HepG2 (cell line): Measurements from ENCODE around the gene TCERG1L. TPM values are rescaled to one million over a fixed set of nuclear protein-coding genes. Genes with fewer than 3 reads are reported as not detected.

Experiments
- ATAC-seq: fragments of 200-7000 bp; cut with Tn5 transposase; 3 replicates; pipeline ENCODE4 v1.9.1; 2020; ENCODE audit warnings: mild to moderate bottlenecking, moderate library complexity
- BruUV-seq: library from RNA; stranded (reverse); fragments of 400-500 nt; replicated peaks from 2 replicates; lab custom pipeline; 2021; lab: Mats Ljungman, UMichigan
- CTCF ChIA-PET: fragments of 300-600 bp; formaldehyde crosslinking; extraction: SDS; loops from one replicate; lab custom pipeline; 2021; ENCODE audit warnings: low total read pairs, inconsistent platforms, low intra/inter-chr PET ratio; lab: Yijun Ruan, JAX
- POLR2A ChIA-PET: fragments of 350-600 bp; sonication (Branson Sonifier 250); formaldehyde crosslinking; loops from one replicate; lab custom pipeline; 2020; ENCODE audit warnings: antibody characterized with exemption, inconsistent platforms; lab: Yijun Ruan, JAX
- DNase-seq: peaks from one replicate; pipeline ENCODE4 v3.0.0-alpha.2; 2015; ENCODE audit warnings: low spot score
- FAIRE-seq: peaks from 3 replicates; lab custom pipeline; 2011; peaks lifted over from hg19 to GRCh38; lab: Jason Lieb, UNC
- H2AFZ ChIP-seq: one replicate; pipeline ENCODE4 v1.6.1; 2011; ENCODE audit warnings: low read length, inconsistent platforms
- H3K27ac ChIP-seq: fragments of 300-600 bp; 3 replicates; pipeline ENCODE4 v1.8.0; 2011; ENCODE audit warnings: mixed run types, mild to moderate bottlenecking, mixed read lengths, low read length, inconsistent platforms; ENCODE audit not compliant: insufficient read depth; ENCODE audit errors: extremely low read length
- H3K27me3 ChIP-seq, 2 experiments: fragments of 200-600 bp in 1 of 2; 2 replicates in 1 of 2; 3 replicates in 1 of 2; pipeline versions ENCODE4 v1.6.0 to v1.8.0; 2011; ENCODE audit warnings: low read length in 2 of 2, mild to moderate bottlenecking in 2 of 2, moderate library complexity in 2 of 2, inconsistent platforms in 1 of 2; ENCODE audit not compliant: insufficient read depth in 2 of 2, control insufficient read depth in 1 of 2
- H3K36me3 ChIP-seq, 2 experiments: fragments of 200-600 bp in 1 of 2; replicated peaks in 1 of 2; 2 replicates in 1 of 2; 3 replicates in 1 of 2; pipeline versions ENCODE4 v1.5.1 to v1.8.0; 2011; ENCODE audit warnings: low read length in 2 of 2, inconsistent platforms in 1 of 2; ENCODE audit not compliant: insufficient read depth in 2 of 2, control insufficient read depth in 1 of 2
- H3K4me1 ChIP-seq: 2 replicates; pipeline ENCODE4 v1.5.1; 2012; ENCODE audit warnings: low read length, inconsistent platforms; ENCODE audit not compliant: insufficient read depth
- H3K4me2 ChIP-seq: 2 replicates; pipeline ENCODE4 v1.6.0; 2011; ENCODE audit warnings: low read depth, low read length, inconsistent platforms
- H3K4me3 ChIP-seq, 3 experiments: fragments of 200-600 bp in 1 of 3; sonication (generic), shearing (Covaris generic) in 1 of 3; replicated peaks in 1 of 3; 2 replicates each; pipeline ENCODE4 v1.5.1; 2011 to 2016; ENCODE audit warnings: low read length in 3 of 3, inconsistent platforms in 2 of 3, low read depth in 2 of 3, mild to moderate bottlenecking in 2 of 3, control low read depth in 1 of 3, mixed read lengths in 1 of 3; ENCODE audit not compliant: insufficient read depth in 1 of 3
- H3K79me2 ChIP-seq: one replicate; pipeline ENCODE4 v1.6.1; 2011; ENCODE audit warnings: low read length, inconsistent platforms; ENCODE audit not compliant: insufficient read depth
- H3K9ac ChIP-seq: 2 replicates; pipeline ENCODE4 v1.6.0; 2011; ENCODE audit warnings: mild to moderate bottlenecking, low read depth, low read length, inconsistent platforms; ENCODE audit not compliant: insufficient read depth
- H3K9me3 ChIP-seq: 2 replicates; pipeline ENCODE4 v1.5.1; 2012; ENCODE audit warnings: mild to moderate bottlenecking, low read length
- H4K20me1 ChIP-seq: 2 replicates; pipeline ENCODE4 v1.6.0; 2011; ENCODE audit warnings: inconsistent platforms, mild to moderate bottlenecking, low read length, moderate library complexity; ENCODE audit not compliant: insufficient read depth
- AHR ChIP-seq: IDR thresholded peaks from 2 replicates; pipeline ENCODE4 v1.6.1; 2018; ENCODE audit warnings: missing genetic modification reagents, missing compliant biosample characterization
- ASH2L ChIP-seq: fragments of 300-600, 200-600 bp; sonication (generic); IDR thresholded peaks from 2 replicates; pipeline ENCODE4 v1.7.0; 2017; ENCODE audit warnings: low read depth, mild to moderate bottlenecking, moderate library complexity, mixed read lengths, low read length; ENCODE audit not compliant: insufficient read length
- DNMT1 ChIP-seq: sonication (generic); formaldehyde crosslinking; IDR thresholded peaks from 2 replicates; pipeline ENCODE4 v1.5.1; 2020; ENCODE audit warnings: mild to moderate bottlenecking, missing genetic modification reagents
- FIP1L1 ChIP-seq: fragments of 200-400 bp; formaldehyde crosslinking; IDR thresholded peaks from 2 replicates; pipeline ENCODE4 v1.6.1; 2018; ENCODE audit warnings: low read depth, mild to moderate bottlenecking, low read length, moderate library complexity, borderline replicate concordance; ENCODE audit not compliant: insufficient read depth
- HNRNPH1 ChIP-seq: fragments of 200-400 bp; formaldehyde crosslinking; optimal IDR thresholded peaks from 2 replicates; pipeline ENCODE3; 2017; ENCODE audit warnings: mild to moderate bottlenecking, low read depth, low read length
- KAT7 ChIP-seq: IDR thresholded peaks from 2 replicates; pipeline ENCODE4 v1.6.1; 2018; ENCODE audit warnings: borderline replicate concordance, missing compliant biosample characterization
- PLRG1 ChIP-seq: fragments of 450-650 bp; conservative IDR thresholded peaks from 2 replicates; pipeline ENCODE4 v1.6.1; 2016
- POLR2G ChIP-seq: fragments of 200-400 bp; formaldehyde crosslinking; IDR thresholded peaks from 2 replicates; pipeline ENCODE4 v1.6.1; 2018; ENCODE audit warnings: mild to moderate bottlenecking, low read depth, low read length, moderate library complexity
- SPEN ChIP-seq: sonication (generic); formaldehyde crosslinking; IDR thresholded peaks from 2 replicates; pipeline ENCODE4 v1.5.1; 2020; ENCODE audit warnings: low read depth, mild to moderate bottlenecking, missing genetic modification reagents
- SYNCRIP ChIP-seq: fragments of 200-400 bp; formaldehyde crosslinking; IDR thresholded peaks from 2 replicates; pipeline ENCODE4 v1.6.1; 2018; ENCODE audit warnings: mild to moderate bottlenecking, low read depth, low read length; ENCODE audit not compliant: insufficient read depth
- TGIF2 ChIP-seq: IDR thresholded peaks from 2 replicates; pipeline ENCODE4 v1.6.1; 2016; ENCODE audit warnings: control low read depth, missing compliant biosample characterization
- THYN1 ChIP-seq: sonication (generic); formaldehyde crosslinking; IDR thresholded peaks from 2 replicates; pipeline ENCODE4 v1.8.1; 2023; ENCODE audit warnings: low read depth, mild to moderate bottlenecking, moderate library complexity, missing genetic modification reagents, borderline replicate concordance
- ZBTB40 ChIP-seq, 2 experiments: fragments of 450-650 bp in 1 of 2; sonication (generic) in 1 of 2; formaldehyde crosslinking in 1 of 2; IDR thresholded peaks; 2 replicates each; pipeline versions ENCODE4 v1.6.1 to v1.8.0; 2016 to 2022; ENCODE audit warnings: antibody characterized with exemption in 1 of 2, mild to moderate bottlenecking in 1 of 2, missing genetic modification reagents in 1 of 2
- ZNF234 ChIP-seq: sonication (generic); formaldehyde crosslinking; conservative IDR thresholded peaks from 2 replicates; pipeline ENCODE4 v1.5.1; 2020; ENCODE audit warnings: mild to moderate bottlenecking, missing genetic modification reagents
- ZNF503 ChIP-seq: sonication (generic); formaldehyde crosslinking; IDR thresholded peaks from 2 replicates; pipeline ENCODE4 v1.4.0; 2020; ENCODE audit warnings: missing genetic modification reagents
- WGBS: methylation state at CpG from one replicate; pipeline ENCODE4 v1.1.6; 2017; ENCODE audit warnings: low lambda C conversion rate; 5-methylcytosine and 5-hydroxymethylcytosine counted together
- in situ Hi-C: cut with HindIII; loops from 2 replicates; pipeline ENCODE4 v1.10.0; 2017; ENCODE audit warnings: low pct_unique_long_range_greater_than_20kb; ENCODE audit not compliant: extremely low pct_ligation_motif_present
- intact Hi-C: fragments of 100-400 bp; cut with micrococcal nuclease; formaldehyde crosslinking; loops from one replicate; pipeline ENCODE4 v1.10.0; 2022; ENCODE audit not compliant: unreplicated experiment
- polyA plus RNA-seq, 8 experiments: library from polyadenylated mRNA; depleted of rRNA in 3 of 8; stranded (reverse) in 7 of 8; unstranded in 1 of 8; fragments of >200 nt; fragmentation: Illumina TruSeq in 4 of 8; extraction: Trizol in 4 of 8; gene quantifications; 2 replicates each; pipeline versions ENCODE4 v1.2.1 to v1.2.3, GENCODE V29; 2011 to 2016; ENCODE audit warnings: low read depth in 4 of 8, missing spikeins in 1 of 8, mixed read lengths in 1 of 8; ENCODE audit not compliant: insufficient read depth in 1 of 8
- total RNA-seq, 5 experiments: library from RNA; depleted of rRNA; stranded (reverse); fragments of >200 nt; fragmentation: Illumina TruSeq; extraction: Trizol; gene quantifications; 2 replicates each; pipeline ENCODE4 v1.2.3, GENCODE V29; 2016; ENCODE audit warnings: low read depth in 1 of 5

Gene TCERG1L
- total and polyA plus RNA-seq, 2 of the 13 experiments (the other 11 are each of a cell fraction or from before 2014, with no cell fraction given): not detected

- no peak for FAIRE-seq
Observed at GRCh38 chr10:131102676-131103075, 208.8 kb downstream of the TCERG1L start.

More at GRCh38 chr10:131102676-131103075, 208.8 kb downstream of the TCERG1L start:
- Histone ChIP-seq H3K79me2 (no peaks in the 10 kb centered on the region), H3K9me3 (no peaks in the 10 kb centered on the region; the same call in 1 of the 2 replicates), H3K27me3 (peaks cover 0 to 9% of the 10 kb centered on the region in 2 experiments; a peak in 2 of 5 replicates), H4K20me1 (no peaks in the 10 kb centered on the region), H3K4me1 (no peaks in the 10 kb centered on the region), H3K4me3 (no peak overlapping the region), H3K27ac (no peak overlapping the region), H3K36me3 (no peaks in the 10 kb centered on the region), H2AFZ (no peak overlapping the region), H3K9ac (no peak overlapping the region), H3K4me2 (no peak overlapping the region)
- intact Hi-C loops (no loop called here), in situ Hi-C loops (no loop called here)
- DNase-seq: no peak
- ATAC-seq: no peak
- WGBS: 26% methylated on average over 9 of the region's 13 CpGs
- TF ChIP-seq ASH2L: no peak
- TF ChIP-seq KAT7 (CRISPR knock-in tag): no peak
- no peak for TF ChIP-seq THYN1 (CRISPR knock-in tag)
- TF ChIP-seq ZNF234 (CRISPR knock-in tag): no peak
- TF ChIP-seq ZNF503 (CRISPR knock-in tag): no peak
- no peak for TF ChIP-seq ZBTB40 (IDR thresholded peaks at IDR 0.05)
- no peak for TF ChIP-seq ZBTB40 (CRISPR knock-in tag; IDR thresholded peaks at IDR 0.05)
- no peak for TF ChIP-seq DNMT1
- TF ChIP-seq AHR (CRISPR knock-in tag): no peak
- TF ChIP-seq PLRG1: no peak
- no peak for TF ChIP-seq SYNCRIP
- no peak for TF ChIP-seq POLR2G
- TF ChIP-seq FIP1L1: no peak
- no peak for TF ChIP-seq TGIF2 (CRISPR knock-in tag)
- no peak for TF ChIP-seq SPEN (CRISPR knock-in tag)
- TF ChIP-seq HNRNPH1: no peak
- no TSS peak for BruUV-seq
- CTCF ChIA-PET: no interaction called here
- POLR2A ChIA-PET: no interaction called here
